GM03348 (cell line): ENCODE data around the gene GRK5.

Source experiments
- DNase-seq: peaks from one replicate; pipeline ENCODE4 v3.0.0; 2012; ENCODE audit warnings: low spot score

Gene GRK5

DNA sequence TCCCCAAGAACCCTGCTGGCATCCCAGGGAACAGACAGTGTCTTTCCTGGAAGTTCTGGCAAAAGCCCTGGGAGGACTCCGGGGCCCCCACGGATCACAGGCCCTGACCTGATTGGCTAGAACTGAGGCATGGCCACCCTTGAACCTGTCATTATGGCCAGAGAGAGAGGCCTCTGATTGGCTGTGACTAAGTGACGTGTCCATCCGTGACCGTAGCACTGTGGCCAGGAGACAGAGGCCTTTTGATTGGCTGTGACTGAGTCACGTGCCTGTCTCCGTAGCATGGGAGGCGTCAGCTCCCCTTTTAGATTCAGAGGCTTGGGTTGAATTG lies 171.3 kb downstream of the GRK5 start:
- DNase-seq, result no peak

- DNase-seq, result no peak
Observed at GRCh38 chr10:119379466-119380071, 172.2 kb downstream of the GRK5 start.

GRCh38 chr10:119383174-119383856 lies 175.9 kb downstream of the GRK5 start:
- DNase-seq, result no peak

- DNase-seq, result no peak
Observed at GRCh38 chr10:119384127-119384526, 176.8 kb downstream of the GRK5 start.

DNA sequence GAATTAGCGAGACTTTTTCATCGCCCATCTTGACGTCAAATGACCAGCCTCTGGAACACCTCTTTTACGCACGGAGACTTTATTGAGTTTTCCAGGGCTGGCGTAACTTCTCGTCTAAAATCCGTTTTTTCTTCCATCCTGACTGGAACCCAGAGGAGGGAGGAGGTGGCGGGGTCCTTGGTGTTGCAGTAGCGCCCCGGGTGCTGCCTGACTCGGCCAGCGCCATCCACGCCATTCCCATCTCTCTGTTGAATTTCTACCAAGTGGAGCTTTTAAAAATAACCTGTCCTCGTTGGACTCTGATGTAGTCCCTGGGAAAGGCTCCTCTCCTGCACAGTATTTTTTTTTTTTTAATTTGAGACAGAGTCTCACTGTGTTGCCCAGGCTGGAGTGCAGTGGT lies 179.3 kb downstream of the GRK5 start:
- no peak for DNase-seq

DNA sequence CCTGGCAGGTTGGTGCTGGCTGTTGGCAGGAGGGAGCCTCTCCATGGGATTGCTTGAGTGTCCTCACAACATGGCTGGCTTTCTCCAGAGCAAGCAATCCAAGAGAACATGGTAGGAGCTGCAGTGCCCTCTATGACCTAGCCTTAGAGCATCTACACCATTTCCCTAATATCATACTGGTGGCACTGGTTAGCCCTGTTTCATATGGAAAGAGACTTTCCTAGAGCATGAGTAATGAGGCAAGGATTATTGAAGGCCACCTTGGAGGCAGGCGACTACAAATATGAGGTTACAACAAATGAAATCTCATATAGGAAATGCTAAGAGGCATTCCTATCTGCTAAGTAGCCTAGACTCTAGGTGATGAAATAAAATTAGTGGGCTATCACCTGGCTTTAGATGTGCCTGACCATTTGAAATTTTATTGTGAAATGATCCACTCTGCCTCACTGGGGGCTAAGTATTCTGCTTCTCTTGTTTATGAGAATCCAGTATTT lies 181.5 kb downstream of the GRK5 start:
- DNase-seq, result no peak

DNA sequence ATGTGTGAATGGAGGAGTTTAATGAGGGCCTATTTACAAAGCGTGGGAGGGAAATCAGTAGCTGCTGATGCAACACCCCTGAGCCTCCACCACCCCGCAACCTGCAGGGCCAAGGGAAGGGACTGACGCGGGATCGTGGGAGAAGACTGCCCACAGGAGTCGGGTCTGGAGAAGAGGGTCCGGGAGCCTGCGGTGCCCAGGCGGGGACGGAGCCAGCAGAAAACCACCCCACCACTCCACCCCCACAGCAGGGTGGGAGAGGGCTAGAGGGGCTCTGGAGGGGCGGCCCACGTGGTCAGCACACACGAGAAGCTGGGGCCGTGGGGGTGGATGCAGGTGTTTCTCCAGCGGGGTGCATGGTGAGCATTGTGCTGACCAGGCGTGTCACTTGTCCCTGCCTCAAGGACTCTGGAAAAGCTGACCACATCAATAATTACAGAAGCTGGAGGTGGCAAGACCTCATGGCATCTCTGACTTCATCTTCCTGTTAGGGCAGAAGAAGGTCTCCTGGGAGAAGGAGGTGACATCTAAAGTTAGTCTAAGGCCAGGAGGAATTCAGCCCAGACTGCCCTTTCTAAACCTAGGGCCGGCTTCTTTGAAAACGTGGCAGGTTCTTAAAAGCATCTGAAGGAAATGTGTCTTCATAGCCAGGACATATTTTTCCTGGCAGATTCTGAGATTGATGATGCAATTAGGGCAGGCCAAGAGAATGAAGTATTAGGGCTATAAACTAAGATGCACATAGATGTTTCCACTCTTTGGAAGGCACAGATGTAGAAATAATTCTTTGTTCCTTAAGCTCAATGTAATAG lies 184.3 kb downstream of the GRK5 start:
- peak; percentile 73 for DNase-seq

DNA sequence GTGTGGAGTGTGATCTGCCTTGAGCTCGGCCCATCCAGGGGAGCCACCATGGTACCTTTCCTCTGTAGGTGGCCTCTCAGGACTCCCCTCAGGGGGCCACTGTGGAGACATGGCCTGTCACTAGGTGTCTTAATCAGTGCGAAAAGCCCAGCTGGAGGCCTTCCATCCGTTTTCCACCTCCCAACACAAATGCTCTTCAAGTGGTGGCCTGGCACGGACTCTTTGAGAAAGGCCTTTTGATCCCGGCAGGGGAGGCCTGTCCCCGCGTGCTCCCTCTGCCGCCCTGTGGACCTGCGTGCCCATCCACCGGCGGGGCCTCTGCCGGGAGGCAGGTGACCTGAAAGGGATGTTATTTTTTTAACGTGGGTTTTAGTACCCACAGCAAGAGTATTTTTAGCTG lies 185.6 kb downstream of the GRK5 start:
- no peak for DNase-seq

DNA sequence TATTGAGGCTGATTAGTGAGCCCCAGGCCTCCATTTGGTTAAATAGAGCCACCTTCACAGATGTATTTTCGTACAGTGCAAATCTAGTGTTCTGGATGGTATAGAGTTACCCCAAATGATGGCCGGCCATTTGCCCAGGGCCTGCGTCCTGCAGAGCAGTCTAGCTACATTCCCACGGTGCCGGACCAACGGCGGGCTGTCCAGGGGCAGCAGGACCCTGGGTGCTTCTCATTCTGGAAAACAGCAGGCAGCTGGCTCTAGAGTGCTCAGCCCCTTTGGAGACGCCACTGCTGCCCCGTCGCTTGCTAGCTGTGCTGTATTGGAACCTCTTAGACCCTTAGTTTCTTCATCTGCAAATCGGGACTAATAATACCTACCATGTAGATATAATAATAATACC lies 186.1 kb downstream of the GRK5 start:
- DNase-seq, result no peak

- no peak for DNase-seq
Observed at GRCh38 chr10:119393845-119394244, 186.5 kb downstream of the GRK5 start.

DNA sequence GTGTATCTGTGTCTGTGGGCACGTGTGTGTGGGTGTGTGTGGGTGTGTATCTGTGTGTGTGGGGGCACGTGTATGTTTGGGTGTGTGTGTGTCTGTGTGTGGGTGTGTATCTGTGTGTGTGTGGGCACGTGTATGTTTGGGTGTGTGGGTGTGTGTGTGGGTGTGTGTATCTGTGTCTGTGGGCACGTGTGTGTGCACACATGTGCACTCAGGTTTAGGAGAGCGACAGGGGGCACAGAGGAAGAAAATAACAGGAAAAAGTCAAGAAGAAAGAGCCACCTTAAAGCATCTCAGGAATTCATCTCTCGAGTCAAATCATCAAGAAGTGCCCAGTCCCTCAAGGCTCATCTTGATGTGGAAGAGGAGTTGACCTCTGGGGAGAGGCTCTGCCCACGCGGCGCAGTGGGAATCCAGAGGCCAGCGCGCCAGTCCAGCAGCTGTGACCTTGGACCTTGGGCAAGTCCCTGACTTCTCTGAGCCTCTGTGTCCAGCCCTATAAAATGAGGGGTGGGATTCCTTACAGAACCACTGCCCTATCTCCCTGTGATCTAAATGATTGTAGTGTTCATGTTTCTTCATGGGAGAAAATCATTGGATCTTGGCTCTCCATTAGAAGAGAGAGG lies 187.4 kb downstream of the GRK5 start:
- DNase-seq, result no peak

DNA sequence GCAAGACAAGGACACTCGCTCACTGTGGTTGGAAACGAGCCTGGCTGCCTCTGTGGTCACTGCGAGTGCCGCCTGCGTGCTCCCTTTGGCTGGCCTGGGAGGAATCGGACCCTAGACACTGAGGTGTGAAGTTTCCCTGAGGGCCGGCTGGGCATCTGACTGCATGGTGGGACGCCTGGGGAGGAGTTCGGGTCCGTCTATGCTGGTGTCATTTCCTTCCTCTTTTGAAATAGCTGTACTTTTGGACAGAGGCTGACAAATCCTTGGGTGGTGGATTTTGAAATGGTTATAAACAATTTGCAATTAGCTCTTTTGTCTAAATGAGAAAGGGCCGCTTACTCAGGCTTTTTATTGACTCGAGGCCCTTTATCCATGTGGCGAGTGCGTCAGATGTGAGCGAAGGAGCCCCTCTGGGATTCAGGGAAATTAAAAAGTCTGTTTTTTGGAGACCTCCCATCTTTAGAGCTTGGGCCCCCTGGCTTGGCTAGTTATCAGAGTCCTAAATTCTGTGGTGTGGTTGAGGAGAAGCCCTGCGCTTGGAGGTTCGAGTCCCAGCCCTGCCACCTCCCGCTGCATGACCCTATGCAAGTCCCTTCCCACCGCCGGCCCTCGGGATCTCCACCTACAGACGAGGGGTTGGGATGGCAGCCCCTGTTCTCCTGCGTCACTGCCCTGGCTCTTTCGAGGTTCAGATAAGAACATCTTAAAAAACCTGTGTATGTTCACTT lies 188.1 kb downstream of the GRK5 start:
- no peak for DNase-seq

DNA sequence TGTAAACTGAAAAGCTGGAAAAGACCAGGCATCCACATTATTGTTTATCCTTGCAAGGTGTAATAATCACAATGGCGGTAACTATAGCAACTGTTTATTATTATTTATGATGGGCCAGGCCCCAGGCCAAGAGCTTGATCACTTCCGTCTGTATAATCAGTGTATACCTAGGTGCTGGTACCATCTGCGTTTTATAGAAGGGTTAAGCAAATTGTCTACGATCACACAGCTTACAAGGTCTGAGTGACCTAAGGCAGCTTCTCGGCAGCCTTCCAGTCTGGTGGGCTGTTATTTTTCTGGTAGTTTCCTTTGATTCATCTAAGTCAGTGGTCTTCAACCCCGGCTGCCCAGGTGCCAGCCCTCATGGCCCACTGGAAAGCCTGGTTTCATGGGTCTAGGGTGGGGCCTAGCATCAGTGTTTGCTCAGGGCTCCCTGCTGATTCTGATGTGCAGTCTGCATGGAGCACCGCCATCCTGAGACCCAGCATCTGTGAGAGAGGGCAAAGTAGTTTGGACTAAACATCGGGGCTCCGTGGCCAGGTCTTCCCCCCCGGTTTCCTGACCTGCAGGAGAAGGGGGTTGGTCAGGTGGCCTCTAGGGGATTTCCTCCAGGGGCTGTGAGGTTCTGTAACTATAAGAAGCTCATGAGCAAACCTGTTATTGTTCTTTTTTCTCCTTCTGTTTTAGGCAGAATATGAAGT lies 188.8 kb downstream of the GRK5 start:
- DNase-seq, result no peak

DNA sequence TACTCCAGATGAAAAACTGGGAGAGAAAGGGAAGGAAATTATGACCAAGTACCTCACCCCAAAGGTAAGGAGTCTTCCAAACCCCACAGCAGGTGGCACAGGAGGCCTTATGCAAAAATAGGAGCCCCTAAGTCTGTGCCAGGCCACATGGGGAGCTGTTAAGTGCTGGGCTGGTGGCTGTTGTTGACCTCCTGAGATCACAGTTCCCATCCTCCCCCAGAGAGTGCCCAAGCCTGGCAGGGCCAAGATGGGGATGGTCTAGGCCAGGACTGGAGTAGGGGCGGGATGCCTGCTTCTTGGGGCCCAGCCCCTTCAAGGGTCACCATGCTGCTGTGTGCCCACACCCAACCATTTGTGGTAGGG lies 189.3 kb downstream of the GRK5 start:
- no peak for DNase-seq

DNA sequence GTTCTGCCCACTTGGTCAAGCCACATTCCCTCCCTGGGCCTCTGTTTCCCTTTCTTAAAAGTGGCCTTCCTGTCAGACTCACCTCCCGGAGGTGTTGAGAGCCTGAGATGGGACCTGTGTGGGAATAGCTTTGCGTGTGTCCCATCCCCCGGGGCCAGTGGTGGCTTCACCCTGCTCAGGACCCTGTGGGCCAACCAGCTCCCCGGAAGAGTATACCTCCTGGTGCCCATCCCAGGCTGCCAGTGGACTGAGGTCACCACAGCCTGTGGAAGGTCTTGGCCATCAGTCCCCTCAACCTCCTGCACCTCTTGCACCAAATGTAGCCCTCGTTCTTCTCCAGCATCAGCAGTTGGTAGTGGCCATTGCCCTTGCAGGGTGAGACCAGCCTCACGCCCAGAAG lies 190.0 kb downstream of the GRK5 start:
- DNase-seq, result no peak

GRCh38 chr10:119398996-119399395 lies 191.6 kb downstream of the GRK5 start:
- DNase-seq, result no peak

GRCh38 chr10:119399466-119399865 lies 192.1 kb downstream of the GRK5 start:
- DNase-seq, result no peak

GRCh38 chr10:119401671-119402395 lies 194.5 kb downstream of the GRK5 start:
- peak; percentile 96 for DNase-seq

GRCh38 chr10:119403921-119404320 lies 196.6 kb downstream of the GRK5 start:
- DNase-seq, result no peak

GRCh38 chr10:119404719-119405519 lies 197.5 kb downstream of the GRK5 start:
- no peak for DNase-seq
